ENCODE results near the gene ATG4D.

ATG4D gene

DNA sequence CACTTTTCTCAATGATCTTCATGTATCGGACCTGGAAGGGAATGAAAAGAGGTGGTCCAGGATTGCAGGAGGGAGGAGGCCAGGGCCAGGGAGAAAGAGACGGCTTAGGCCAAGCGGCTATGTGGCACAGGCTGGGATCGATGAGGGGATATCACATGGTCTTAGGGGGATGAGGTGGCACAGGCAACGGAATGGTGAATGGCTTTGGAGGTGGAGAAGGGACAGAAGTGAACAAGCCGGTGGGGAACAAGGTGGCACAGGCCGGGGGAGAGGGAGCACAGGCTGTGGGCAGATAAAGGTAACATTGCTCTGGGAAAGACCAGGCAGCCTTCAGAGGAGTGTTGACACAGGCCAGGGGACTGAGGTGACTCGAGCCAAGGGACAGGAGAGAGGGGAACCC lies 30.8 kb downstream of the ATG4D start:
- in situ Hi-C loops (cut with MboI; ENCODE audit: low sequenced_read_pairs), result no loop called here

DNA sequence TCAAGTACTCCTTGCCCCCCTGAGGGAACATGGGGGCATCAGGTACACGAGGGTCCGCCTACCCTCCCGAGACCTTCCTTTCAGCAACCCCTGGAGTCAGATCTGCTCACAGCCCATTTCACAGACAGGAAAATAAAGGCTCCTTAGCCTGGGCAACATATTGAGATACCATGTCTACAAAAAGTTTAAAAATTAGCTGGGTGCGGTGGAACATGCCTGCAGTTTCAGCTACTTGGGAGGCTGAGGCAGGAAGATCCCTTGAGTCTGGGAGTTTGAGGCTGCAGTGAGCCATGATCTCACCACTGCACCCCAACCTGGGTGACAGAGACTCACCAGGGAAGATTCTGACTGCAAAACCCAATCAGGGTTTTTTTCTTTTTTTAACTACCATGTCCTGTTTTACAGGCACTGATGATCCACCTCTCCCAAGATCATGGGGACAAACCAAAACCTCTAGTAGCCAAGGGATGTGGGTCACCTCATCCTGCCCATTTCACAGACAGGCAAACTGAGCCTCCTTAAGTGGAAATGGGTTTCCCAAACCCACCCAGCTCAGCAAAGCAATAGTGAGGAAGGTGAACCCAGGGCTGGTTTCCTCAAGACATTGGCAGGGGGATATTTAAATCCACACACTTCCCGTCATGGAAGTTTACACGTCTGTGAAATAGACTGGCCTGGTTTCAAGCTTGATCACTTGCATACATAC lies 31.5 kb downstream of the ATG4D start:
- in situ Hi-C loops (cut with MboI; ENCODE audit: low sequenced_read_pairs), result no loop called here

DNA sequence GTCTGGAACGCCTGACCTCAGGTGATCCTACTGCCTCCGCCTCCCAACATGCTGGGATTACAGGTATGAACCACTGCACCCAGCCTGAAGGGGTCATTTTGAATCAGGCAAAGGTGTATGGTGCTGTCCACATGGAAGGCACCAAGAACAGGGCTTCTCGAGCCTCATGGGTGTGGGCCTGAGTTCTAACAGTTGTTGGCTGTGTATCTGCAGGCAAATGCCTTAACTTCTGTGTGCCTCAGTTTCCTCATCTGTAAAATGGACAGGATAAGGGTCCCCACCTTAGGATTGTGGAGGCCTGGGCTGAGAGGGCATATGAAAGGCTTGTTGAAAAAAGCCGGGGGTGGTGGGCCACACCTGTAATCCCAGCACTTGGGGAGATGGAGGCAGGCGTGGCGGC lies 34.2 kb downstream of the ATG4D start:
- in situ Hi-C loops (cut with MboI; ENCODE audit: low sequenced_read_pairs), result no loop called here

DNA sequence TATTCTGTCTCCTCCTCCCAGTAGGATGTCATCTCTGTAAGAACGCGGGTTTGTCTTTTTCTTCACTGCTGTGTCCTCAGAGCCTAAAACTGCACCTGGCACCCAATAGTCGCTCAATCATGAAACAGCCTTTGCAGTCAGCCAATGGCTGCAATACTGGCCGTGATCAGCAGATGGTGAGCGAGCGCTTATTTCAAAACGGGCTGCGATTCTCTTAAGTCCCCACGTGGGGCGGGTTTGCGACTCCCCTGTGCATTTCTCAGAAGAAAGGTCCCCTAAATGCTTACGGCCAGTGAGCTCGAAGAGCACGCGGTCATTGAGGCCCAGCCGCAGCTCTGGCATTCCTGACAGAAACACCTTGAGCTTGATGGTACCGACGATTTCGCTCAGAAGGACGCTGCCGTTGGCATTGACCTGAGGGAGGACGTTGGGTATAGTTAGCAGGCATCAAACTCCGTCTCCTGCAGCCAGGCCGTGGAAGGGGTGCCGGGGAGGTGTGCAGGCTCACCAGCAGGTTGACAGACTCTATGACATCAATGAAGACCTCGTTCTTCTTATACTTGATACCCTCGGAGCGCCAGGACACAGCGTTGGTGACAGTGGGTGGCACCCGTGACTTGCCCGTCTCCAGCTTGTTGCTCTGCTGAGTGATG lies 37.4 kb downstream of the ATG4D start:
- in situ Hi-C loops (cut with MboI; ENCODE audit: low sequenced_read_pairs), result loop anchor here (5.0 kb wide), 1 partner anchor 61 kb away; no protein-coding TSS in a partner anchor

DNA sequence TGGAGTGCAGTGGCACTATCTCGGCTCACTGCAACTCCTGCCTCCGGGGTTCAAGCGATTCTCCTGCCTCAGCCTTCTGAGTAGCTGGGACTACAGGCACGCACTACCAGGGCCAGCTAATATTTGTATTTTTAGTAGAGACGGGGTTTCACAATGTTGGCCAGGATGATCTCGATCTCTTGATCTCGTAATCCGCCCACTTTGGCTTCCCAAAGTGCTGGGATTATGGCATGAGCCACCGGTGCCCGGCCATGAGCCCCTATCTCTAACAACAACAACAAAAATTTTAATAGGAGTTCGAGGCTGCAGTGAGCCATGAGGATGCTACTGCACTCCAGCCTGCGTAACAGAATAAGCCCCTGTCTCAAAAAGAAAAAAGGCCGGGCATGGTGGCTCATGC lies 38.4 kb downstream of the ATG4D start:
- in situ Hi-C loops (cut with MboI; ENCODE audit: low sequenced_read_pairs), result loop anchor here (5.0 kb wide), 1 partner anchor 60 kb away; no protein-coding TSS in a partner anchor

DNA sequence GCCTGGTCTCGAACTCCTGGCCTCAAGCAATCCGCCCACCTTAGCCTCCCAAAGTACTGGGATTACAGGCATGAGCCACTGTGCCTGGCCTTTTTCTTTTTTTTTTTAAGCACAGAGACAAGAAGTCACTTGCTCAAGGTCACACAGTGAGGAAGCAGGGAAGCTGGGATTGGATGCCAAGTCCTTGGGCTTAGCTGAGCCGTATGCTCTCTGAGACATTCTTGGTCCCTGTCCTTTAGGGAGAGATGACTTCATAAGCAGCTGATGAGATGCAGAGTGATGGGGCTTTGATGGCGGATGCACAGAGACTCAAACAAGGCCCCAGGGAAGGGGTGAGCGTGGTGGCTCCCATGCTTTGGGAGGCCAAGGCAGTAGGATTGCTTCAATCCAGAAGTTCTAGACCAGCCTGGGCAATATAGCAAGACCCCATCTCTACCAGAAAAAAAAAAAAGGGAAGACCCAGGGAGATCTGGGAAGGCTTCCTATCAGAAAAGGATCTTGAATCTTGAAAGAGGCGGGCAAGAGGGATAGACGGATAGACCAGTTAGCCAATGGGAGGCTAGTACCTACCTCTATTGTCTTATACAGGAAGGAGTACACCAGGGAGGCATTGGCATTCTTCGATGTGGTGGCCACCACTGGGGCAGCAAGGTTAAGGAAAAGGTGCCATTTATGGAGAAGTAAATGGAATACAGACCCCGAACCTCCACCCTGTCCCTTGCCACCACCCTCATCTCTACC lies 39.5 kb downstream of the ATG4D start:
- in situ Hi-C loops (cut with MboI; ENCODE audit: low sequenced_read_pairs), result loop anchor here (5.0 kb wide), 1 partner anchor 59 kb away; no protein-coding TSS in a partner anchor

DNA sequence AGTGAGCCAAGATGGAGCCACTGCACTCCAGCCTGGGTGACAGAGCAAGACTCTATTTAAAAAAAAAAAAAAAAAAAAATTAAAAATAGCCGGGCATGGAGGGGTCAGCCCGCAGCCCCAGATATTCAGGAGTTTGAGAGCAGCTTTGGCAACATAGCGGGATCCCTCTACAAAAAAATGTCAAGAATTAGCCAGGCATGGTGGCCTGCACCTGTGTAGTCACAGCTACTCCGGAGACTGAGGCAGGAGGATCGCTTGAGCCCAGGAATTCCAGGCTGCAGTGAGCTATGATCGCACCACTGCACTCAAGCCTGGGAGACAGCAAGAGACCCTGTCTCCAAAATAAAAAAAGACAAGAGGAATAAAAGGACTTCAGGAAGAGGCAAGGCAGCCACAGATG lies 42.7 kb downstream of the ATG4D start:
- in situ Hi-C loops (cut with MboI; ENCODE audit: low sequenced_read_pairs), result no loop called here

DNA sequence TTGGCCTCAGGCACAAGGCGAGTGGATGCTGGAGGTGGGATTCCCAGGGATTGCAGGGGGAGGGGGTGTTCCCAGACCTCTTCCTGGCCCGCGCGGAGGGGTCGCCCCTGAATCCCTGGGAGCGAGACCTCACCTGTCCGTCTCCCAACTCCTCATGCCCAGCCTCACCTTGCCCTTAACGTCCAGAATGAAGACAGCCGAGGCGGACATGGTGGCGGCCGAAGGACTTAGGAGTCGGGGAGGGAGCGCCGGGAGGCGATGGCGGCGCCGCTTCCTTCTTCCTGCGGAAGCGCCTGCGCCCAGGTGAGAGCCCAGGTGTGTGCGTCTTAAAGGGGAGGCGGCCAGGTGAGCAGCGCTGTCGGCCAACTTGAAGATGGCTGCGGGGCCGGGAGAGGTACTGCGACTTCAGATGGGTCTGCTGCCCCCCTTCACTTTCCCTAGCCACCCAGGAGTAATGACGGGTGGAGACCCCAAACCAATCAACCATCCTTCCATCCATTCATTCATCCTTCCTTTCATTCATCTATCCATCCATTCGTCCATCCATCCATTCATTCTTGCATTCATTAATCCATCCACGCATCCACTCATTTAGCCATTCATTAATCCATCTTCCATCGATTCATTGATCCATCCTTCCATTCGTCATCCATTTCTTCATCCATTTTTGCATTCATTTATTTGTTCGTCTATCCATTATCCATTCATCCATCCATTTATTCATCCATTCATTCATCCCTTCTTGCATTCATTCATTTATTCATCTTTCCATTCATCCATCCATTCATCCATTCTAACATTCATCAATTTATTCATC lies 43.5 kb downstream of the ATG4D start, which contains the start of gene AP1M2:
Gene AP1M2 (minus strand): TSS at position 291 of the 817 bp plus-strand sequence. CDS start 81 bp downstream, at position 210.
- in situ Hi-C loops (cut with MboI; ENCODE audit: low sequenced_read_pairs), result no loop called here

DNA sequence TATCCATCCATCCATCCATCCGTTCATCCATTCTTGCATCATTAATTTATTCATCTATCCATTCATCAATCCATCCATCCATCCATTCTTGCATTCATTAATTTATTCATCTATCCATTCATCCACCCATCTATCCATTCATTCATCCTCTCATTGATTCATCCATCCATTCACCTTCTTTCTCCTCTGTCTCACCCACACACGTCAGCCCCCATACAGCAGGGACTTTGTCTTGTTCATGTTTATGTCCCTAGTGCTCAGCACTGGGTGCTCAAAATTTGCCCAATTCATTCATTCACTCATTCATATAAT lies 44.1 kb downstream of the ATG4D start:
- in situ Hi-C loops (cut with MboI; ENCODE audit: low sequenced_read_pairs), result no loop called here

DNA sequence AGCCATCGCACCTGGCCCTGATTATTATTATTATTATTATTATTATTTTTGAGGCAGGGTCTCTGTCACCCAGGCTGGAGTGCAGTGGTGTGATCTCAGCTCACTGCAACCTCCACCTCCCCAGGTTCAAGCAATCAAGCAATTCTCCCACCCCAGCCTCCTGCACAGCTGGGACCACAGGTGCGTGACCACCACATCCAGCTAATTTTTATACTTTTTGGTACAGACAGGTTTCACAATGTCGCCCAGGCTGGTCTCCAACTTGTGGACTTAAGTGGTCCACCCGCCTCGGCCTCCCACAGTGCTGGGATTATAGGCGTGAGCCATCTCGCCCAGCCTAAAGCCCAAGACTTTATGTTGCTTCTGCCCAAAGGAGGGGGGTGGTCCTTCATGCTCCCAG lies 49.4 kb downstream of the ATG4D start:
- in situ Hi-C loops (cut with MboI; ENCODE audit: low sequenced_read_pairs), result no loop called here

DNA sequence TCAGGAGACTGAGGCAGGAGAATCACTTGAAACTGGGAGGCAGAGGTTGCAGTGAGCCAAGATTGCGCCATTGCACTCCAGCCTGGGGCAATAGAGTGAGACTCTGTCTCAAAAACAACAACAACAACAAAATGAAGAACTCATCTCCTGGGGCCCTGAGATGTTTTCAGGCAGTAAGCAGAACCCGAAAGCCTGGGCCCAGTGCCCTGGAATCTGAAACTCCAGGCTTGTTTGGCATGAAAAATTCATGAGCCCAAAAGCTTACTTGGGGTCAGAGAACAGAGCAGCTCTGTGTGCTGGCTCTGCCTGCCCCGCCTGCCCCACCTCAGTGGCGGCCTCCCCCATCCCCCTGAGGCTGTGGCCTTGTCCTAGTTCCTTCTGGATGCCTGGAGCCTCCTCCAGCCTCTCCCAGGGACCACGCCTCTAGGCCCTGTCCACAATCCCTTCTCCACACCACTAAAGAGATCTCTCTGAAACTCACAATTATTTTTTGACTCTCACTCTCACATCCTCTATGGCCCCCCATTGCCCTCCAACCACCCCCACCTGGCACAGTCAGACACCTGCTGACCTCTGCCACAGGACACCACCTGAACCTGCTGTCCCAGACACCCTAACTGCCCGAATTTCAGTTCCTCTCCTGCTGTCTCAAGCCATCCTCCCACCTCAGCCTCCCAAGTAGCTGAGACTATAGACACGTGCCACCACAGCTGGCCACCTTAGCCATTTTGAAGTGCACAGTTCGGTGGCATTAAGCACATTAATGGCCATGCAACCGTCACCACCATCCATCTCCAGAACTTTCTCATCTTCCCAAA lies 50.3 kb downstream of the ATG4D start:
- in situ Hi-C loops (cut with MboI; ENCODE audit: low sequenced_read_pairs), result no loop called here

DNA sequence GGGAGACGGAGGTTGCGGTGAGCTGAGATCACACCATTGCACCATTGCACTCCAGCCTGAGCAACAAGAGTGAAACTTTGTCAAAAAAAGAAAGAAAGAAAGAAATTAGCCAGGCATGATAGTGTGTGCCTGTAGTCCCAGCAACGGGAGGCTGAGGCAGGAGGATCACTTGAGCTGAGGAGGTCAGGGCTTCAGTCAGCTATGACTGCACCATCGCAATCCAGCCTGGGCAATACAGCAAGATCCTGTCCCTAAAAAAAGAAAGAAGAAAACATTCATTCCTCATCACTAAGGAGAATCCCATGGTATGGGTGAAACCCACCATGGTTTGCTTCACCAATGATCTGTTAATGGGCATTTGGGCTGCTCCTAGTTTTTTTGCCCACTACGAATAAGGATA lies 56.4 kb downstream of the ATG4D start:
- in situ Hi-C loops (cut with MboI; ENCODE audit: low sequenced_read_pairs), result loop anchor here (5.0 kb wide), 1 partner anchor 37 kb away; no protein-coding TSS in a partner anchor

DNA sequence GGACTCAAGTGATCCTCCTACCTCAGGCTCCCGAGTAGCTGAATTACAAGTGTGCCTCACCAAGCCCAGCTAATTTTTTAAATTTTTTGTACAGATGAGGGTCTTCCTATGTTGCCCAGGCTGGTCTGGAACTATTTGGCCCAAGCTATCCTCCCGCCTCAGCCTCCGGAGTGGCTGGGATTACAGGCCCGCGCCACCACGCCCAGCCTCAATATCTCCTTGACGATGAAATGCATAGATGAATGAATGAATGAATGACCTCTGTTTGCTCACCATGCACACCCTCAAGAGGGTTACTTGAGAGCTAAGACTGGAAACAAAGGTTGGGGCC lies 58.3 kb downstream of the ATG4D start:
- in situ Hi-C loops (cut with MboI; ENCODE audit: low sequenced_read_pairs), result loop anchor here (5.0 kb wide), 1 partner anchor 35 kb away; no protein-coding TSS in a partner anchor

DNA sequence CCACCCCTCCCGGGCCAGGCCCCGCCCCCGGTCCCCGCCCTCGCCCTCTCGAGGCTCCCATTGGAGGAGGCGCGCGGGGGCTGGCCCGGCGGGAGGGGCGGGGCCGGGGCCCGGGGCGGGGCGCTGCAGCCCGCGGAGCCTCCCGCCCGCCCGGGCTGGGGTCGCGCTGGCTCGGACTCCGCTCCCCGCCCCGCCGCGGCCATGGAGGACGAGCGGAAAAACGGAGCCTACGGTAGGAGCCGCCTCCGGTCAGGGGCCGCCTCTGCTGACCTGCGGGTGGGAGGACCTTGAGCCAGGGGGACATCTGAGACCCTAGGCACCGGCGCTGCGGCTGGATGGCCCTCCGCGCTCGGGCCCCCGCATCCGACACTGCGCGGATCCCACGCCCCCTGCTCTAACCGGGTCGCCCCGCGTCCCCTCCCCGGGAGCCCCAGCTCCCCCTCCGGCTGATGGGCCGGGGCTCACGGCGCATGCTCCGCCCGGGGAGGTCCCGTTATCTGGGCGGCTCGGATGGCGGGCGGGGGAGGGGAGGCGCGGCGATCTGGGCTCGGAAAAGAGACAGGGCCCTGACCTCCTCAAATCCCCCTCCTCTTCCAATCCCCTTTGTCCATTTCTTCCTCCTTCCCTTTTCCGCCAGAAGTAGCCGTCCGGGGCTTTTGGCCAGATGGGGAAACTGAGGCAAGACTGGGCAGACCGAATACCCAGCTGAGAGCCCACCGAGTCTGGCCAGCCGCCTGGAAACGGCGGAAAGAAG lies 58.8 kb downstream of the ATG4D start:
- in situ Hi-C loops (cut with MboI; ENCODE audit: low sequenced_read_pairs), result loop anchor here (5.0 kb wide), 1 partner anchor 35 kb away; no protein-coding TSS in a partner anchor
